ENCODE results near the gene RBM44.
"Not testable (repeated sequence)": the region's sequence is repeated elsewhere in the genome, so short reads cannot be mapped to it uniquely, and the experiment has no call there.

Gene RBM44

GRCh38 chr2:237798236-237799059 is at the start of gene RBM44:
RBM44 (plus strand) TSS chr2:237798779; CDS start chr2:237813610, 14,831 bp downstream.
- no peak for DNase-seq

DNA sequence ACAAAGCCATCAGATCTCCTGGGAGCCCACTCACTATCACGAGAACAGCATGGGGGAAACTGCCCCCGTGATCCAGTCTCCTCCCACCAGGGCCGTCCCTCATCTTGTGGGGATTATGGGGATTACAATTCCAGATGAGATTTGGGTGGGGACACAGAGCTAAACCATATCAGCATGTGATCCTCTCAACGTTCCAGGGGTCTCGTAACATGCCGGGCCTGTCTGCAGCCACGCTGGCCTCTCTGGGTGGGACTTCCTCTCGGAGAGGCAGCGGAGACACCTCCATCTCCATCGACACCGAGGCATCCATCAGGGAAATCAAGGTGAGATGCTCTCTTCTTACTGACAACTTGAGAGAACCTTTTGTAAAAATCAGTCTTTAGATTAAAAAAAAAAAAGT is 49.6 kb upstream of the RBM44 start:
- DNase-seq, result no peak

GRCh38 chr2:237749961-237750360 is 48.6 kb upstream of the RBM44 start:
- DNase-seq, result no peak

GRCh38 chr2:237750441-237750840 is 48.1 kb upstream of the RBM44 start:
- DNase-seq, result not testable (repeated sequence)

DNA sequence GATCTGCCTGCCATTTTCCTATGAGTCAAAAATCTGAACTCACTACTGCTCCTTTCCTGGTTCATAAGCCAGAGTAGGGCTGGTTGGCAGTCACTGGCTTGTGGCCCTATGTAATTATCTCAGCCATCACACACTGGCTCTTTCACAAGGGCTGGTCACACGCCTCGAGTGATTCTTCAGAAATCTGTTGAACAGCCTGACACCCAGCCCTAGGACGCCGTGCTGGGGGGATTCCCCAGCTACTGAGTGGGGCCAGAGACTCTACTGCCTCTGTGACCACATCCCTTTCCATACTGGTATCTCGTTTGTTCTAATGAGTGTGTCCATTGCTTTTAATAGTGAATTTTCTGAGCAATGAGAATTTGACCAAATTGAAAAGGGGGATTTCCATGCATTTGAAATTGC is 45.8 kb upstream of the RBM44 start:
- no peak for DNase-seq

DNA sequence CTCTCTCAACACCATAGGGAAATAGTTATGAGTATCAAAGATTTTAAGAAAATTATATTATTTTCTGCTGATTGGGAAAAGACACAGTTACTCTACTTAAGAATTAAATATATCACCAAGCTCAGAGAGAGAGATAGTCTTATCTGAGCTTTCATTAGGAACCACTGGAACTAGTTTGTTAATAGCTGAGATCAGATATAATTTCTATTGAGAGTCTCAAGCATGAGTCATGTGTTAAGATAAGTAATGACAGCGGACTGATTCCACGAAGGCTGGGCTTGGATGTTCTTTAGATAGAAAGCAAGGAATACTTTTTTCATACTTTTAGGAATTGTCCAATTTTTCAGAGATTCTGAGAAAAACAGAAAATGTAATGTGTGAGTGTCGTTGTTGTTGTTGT is 44.4 kb upstream of the RBM44 start:
- DNase-seq, result no peak

DNA sequence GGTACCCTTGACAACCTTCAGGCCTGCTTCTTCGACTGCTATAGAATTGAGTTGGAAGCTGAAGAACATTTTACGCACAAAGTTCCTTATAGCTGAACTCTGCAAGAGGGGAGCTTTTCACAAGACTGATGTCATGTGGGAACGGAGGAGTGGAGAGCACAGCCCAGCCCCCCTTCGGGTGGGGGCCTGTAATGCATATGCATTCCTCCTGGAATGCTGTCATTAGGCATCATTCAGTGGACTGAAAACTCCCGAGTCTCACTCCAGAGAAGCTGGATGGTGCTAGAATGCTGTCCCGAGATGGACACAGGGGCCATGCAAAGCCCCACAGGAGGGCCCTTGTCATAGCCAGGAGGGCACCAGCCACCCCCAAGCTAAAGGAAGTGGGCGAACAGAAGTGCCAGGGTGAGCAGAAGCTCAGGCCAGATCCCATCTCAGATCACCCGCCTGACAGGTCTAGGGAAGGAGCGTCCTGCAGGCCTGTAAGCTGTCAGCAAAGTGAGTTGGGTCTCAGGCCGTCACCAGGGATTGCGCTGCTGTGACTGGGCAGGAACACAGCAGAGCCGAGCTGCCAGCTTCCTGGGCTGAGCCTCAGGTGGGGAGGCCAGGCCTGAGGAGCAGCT is 43.8 kb upstream of the RBM44 start:
- no peak for DNase-seq

- no peak for DNase-seq
Measured at GRCh38 chr2:237757616-237758015, 41.0 kb upstream of the RBM44 start.

DNA sequence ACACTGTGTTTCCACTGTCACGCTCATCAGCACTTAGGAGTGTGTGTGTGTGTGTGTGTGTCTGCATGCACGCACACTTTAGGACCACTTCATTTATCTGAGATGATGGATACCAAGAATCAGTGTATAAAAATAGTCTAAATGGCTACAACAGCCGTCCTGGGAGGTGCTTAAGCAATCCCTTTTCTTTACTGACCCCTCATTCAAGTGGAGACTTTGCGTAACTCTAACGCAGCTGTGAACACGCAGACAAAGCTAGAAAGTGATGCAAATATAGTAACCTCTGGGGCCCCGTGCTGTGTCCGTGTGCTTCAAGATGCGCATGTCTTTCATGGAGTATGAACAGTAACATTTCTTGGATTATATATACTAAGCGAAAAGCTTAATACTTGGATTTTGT is 40.4 kb upstream of the RBM44 start:
- no peak for DNase-seq

DNA sequence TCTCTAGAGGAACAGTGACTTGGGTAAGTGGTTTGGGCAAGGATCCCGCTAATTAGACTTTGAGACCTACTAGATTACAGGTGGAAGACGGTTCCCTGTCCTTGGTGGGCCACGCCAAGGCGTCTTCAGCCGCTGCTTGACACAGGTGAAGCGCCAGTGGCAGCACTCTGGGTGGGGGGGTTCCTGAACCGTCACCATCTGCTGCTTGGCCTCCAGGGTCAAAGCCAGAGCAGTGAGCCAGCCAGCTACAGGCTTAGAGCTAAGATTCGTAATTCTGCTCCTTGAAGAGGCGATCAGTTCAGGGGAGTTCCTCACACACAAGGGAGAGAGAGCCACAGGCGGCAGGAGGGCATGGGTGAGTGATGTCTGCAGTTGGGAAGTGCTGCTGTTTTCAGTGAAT is 39.4 kb upstream of the RBM44 start:
- DNase-seq, result no peak

DNA sequence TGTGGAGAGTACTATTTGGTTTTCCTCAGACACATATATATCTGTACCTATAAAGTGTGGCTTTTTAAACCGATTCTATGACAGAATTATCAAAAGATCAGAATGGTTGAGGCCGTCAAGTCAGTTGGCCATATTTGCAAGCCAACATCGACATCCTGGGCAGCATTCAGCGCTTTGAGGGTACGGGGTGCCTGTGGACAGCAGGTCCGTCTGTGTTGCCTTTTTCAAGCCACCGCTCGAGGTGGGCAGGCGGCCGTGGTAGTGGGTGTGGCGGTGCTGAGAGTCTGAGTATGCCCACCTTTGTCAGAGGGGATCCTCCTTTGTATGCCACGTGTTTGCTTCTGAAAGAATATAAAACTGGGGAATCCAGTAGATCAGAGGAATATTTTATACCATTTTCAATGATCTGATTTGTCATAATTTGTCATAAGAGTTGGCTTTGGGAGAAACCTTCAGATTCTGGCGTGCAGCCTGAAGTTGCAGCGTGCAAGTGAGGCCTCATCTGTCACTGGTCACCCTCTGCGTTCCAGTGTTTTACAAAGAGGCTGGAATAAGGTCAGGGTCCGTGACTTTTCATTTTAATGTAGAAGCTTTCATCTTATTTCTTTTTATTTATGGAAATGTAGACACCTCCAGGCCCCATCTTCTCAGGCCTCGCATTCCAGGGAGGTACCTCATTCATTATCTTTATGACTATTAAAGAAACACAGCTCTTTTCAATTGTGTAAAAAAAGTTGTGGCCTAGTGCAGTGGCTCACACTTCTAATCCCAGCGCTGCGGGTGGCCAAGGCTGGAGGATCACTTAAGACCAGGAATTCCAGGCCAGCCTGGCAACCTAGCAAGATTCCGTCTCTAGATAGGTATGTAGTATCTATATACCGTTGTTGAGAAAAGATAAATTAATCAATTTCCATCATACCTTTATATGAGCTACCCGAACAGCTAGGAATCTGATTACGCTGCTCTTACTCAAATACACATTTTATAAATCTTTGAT is 37.8 kb upstream of the RBM44 start:
- DNase-seq, result no peak

- DNase-seq, result not testable (repeated sequence)
Measured at GRCh38 chr2:237762291-237763182, 36.0 kb upstream of the RBM44 start.

GRCh38 chr2:237763812-237764211 is 34.8 kb upstream of the RBM44 start:
- DNase-seq, result no peak

- DNase-seq, result not testable (repeated sequence)
Measured at GRCh38 chr2:237765122-237765521, 33.5 kb upstream of the RBM44 start.

DNA sequence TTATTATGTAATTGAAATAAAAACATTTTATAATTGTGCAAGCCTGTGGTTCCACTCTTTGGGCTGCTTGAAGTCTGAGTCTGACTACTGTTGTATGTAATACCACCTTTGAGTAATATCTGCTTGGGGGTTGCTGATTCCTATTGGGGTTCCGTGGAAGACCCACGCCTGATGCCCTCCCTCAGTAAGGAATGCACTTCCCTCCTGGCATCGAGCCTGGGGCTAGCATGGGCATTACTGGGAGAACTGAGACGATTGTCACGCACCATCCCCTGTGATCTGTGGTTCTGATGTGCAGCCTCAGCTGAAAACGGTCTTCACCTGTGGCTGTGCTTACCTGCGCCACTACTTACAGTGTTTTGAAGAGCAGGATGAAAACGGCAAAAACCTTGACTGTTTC is 32.7 kb upstream of the RBM44 start:
- DNase-seq, result no peak

DNA sequence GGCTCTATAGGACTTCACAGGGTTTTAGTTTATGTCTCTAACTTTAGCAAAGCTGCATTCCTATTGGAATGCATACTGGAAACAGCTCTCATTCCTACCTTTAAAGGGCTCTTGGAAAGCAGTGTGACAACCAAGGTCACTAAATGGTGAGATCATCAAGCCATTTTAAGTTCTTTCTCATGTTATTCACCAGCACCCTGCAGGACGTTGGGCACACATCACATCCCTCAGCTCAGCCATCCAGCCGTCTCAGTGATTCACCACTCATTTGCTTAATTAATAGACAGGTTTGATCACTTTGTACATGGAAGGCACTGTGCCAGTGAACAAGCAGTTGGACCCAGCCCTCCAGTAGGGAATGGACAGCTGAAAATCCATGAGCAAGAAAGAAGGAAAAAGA is 32.2 kb upstream of the RBM44 start:
- DNase-seq, result no peak

DNA sequence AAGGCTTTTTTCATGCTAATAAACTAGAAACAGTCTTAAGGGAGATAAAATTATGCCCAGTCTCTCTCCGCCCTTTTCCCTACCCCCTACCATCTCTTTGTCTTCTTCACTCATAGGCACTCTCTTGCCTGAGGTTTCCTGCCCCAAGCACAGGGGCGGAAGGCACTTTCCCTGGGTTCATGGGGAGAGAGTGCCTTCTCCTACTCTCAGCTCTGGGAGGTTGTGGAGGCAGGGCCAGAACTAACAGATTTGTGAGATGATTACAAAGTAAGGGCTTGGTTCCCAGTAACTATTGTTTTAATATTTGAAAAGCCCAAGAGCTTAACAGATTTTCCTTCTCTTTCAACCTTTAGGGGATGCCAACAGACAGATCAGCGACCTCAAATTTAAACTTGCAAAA is 26.1 kb upstream of the RBM44 start:
- DNase-seq, result no peak

GRCh38 chr2:237773826-237774225 is 24.8 kb upstream of the RBM44 start:
- no peak for DNase-seq

GRCh38 chr2:237774811-237775553 is 23.6 kb upstream of the RBM44 start:
- peak; percentile 87 for DNase-seq

GRCh38 chr2:237779521-237779920 is 19.1 kb upstream of the RBM44 start:
- no peak for DNase-seq

DNA sequence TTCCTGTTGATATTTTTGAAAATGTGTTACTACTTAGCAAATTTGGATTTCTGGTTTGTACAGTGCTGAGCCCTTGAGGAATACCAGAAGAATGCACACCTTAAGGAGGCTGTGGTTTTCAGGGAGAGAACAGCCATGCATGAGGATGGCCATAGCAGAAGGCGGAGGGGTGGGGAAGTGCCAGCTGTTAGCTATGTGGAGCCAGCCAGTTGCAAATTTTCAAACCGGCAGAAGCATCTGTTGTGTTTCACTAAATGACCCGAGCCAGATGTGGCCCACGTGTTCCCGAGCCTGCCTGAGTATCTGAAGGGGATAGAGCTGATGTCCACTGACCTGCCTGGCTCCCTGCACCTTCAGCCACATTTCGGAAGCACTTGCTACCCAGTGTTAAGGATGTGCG is 16.4 kb upstream of the RBM44 start:
- no peak for DNase-seq

DNA sequence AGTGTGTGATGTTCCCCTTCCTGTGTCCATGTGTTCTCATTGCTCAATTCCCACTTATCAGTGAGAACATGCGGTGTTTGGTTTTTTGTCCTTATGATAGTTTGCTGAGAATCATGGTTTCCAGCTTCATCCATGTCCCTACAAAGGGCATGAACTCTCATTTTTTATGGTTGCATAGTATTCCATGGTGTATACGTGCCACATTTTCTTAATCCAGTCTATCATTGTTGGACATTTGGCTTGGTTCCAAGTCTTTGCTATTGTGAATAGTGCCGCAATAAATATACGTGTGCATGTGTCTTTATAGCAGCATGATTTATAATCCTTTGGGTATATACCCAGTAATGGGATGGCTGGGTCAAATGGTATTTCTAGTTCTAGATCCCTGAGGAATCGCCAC is 14.9 kb upstream of the RBM44 start:
- DNase-seq, result not testable (repeated sequence)
